ENCODE measurements around the gene TMEM63C.

- TF ChIP-seq CTCF (IDR thresholded peaks at IDR 0.05; ENCODE audit: insufficient read depth, low read length, poor library complexity, severe bottlenecking) (no peak), EZH2phosphoT487 (conservative IDR thresholded peaks at IDR 0.05; ENCODE audit: low read length) (no peak)
Measured at GRCh38 chr14:77238356-77238755, 56.8 kb downstream of the TMEM63C start.
